Smooth muscle cell (in vitro differentiated cells): ENCODE data around the gene GLT8D1. TPM values are rescaled to one million over a fixed set of nuclear protein-coding genes. Genes with fewer than 3 reads are reported as not detected.

Experiments
- DNase-seq: peaks from one replicate; lab custom pipeline; 2025; ENCODE audit not compliant: unreplicated experiment; lab: John Stamatoyannopoulos, UW
- H2AFZ ChIP-seq: fragments of 200-600 bp; sonication (generic); 2 replicates; pipeline ENCODE4 v1.6.0; 2016; ENCODE audit warnings: antibody characterized with exemption, low read depth, mild to moderate bottlenecking
- H3F3A ChIP-seq: fragments of 200-600 bp; sonication (generic); 2 replicates; pipeline ENCODE4 v1.6.0; 2017; ENCODE audit warnings: antibody characterized with exemption, low read depth
- H3K27ac ChIP-seq: fragments of 200-600 bp; sonication (generic); 2 replicates; pipeline ENCODE4 v1.5.1; 2016; ENCODE audit warnings: low read depth, mild to moderate bottlenecking
- H3K27me3 ChIP-seq: fragments of 200-600 bp; sonication (generic); 2 replicates; pipeline ENCODE4 v1.6.1; 2016; ENCODE audit warnings: low read depth, mild to moderate bottlenecking
- H3K36me3 ChIP-seq: fragments of 200-600 bp; sonication (generic); 2 replicates; pipeline ENCODE4 v1.5.1; 2016; ENCODE audit warnings: low read depth
- H3K4me1 ChIP-seq: fragments of 200-600 bp; sonication (generic); 2 replicates; pipeline ENCODE4 v1.5.1; 2016; ENCODE audit warnings: low read depth
- H3K4me2 ChIP-seq: fragments of 200-600 bp; sonication (generic); 2 replicates; pipeline ENCODE4 v1.6.0; 2016; ENCODE audit warnings: mild to moderate bottlenecking
- H3K4me3 ChIP-seq: fragments of 200-600 bp; sonication (generic); 2 replicates; pipeline ENCODE4 v1.5.1; 2016; ENCODE audit warnings: mild to moderate bottlenecking
- H3K79me2 ChIP-seq: fragments of 200-600 bp; sonication (generic); 2 replicates; pipeline ENCODE4 v1.6.0; 2016; ENCODE audit warnings: low read depth, mild to moderate bottlenecking
- H3K9ac ChIP-seq: fragments of 200-600 bp; sonication (generic); 2 replicates; pipeline ENCODE4 v1.6.0; 2016; ENCODE audit warnings: low read depth
- H3K9me3 ChIP-seq: fragments of 200-600 bp; sonication (generic); replicated peaks from 2 replicates; pipeline ENCODE4 v1.5.1; 2016; ENCODE audit warnings: low read depth
- H4K20me1 ChIP-seq: fragments of 200-600 bp; sonication (generic); 2 replicates; pipeline ENCODE4 v1.6.0; 2016; ENCODE audit warnings: low read depth
- CTCF ChIP-seq: fragments of 200-600 bp; sonication (generic); IDR thresholded peaks from 2 replicates; pipeline ENCODE4 v1.5.1; 2017; ENCODE audit warnings: borderline replicate concordance, mild to moderate bottlenecking, antibody characterized with exemption; ENCODE audit not compliant: insufficient read depth, poor library complexity, severe bottlenecking
- WGBS: methylation state at CpG from one replicate; pipeline ENCODE4 v1.1.7; 2016; ENCODE audit warnings: low lambda C conversion rate; 5-methylcytosine and 5-hydroxymethylcytosine counted together
- polyA plus RNA-seq: library from polyadenylated mRNA; unstranded; fragments of >200 nt; fragmentation: Nextera tagmentation; extraction: Ambion mirVana; gene quantifications from 2 replicates; pipeline ENCODE4 v1.2.1, GENCODE V29; 2016
- total RNA-seq: library from RNA; depleted of rRNA; stranded (reverse); fragments of >200 nt; gene quantifications from 2 replicates; pipeline ENCODE4 v1.2.3, GENCODE V29; 2014

The GLT8D1 gene
- total and polyA plus RNA-seq, 2 experiments from 2014 or later, result 110 to 126 TPM

- H2AFZ ChIP-seq, result no peak overlapping the region
- H3K4me3 ChIP-seq, result no peak overlapping the region
- no peaks in the 10 kb centered on the region for H3K9me3 ChIP-seq
- H3K27me3 ChIP-seq, result no peaks in the 10 kb centered on the region
- H3F3A ChIP-seq, result peaks cover 22% of the 10 kb centered on the region
- peak overlapping the region; percentile 83 for H3K9ac ChIP-seq
- H3K79me2 ChIP-seq, result peaks cover 23% of the 10 kb centered on the region
- H4K20me1 ChIP-seq, result no peaks in the 10 kb centered on the region
- 67% methylated on average over 1 of the region's 1 CpG for WGBS
- H3K27ac ChIP-seq, result peak overlapping the region; percentile 96
- no peak for TF ChIP-seq CTCF
- H3K4me1 ChIP-seq, result peaks cover 9% of the 10 kb centered on the region
- H3K36me3 ChIP-seq, result peaks cover 5% of the 10 kb centered on the region
- no peak for DNase-seq
- H3K4me2 ChIP-seq, result peak overlapping the region; percentile 65
Observed at GRCh38 chr3:52671676-52672075, 33.9 kb downstream of the GLT8D1 start.

GRCh38 chr3:52670621-52671521, 34.7 kb downstream of the GLT8D1 start:
- Histone ChIP-seq H3K27ac (peak overlapping the region; percentile 96), H3K36me3 (peaks cover 5% of the 10 kb centered on the region), H3K79me2 (peaks cover 23% of the 10 kb centered on the region), H3K27me3 (no peaks in the 10 kb centered on the region), H3K4me3 (no peak overlapping the region), H4K20me1 (no peaks in the 10 kb centered on the region), H3F3A (peaks cover 22% of the 10 kb centered on the region), H3K4me2 (peak overlapping the region; percentile 65), H3K9me3 (no peaks in the 10 kb centered on the region), H3K4me1 (peaks cover 9% of the 10 kb centered on the region), H3K9ac (peak overlapping the region; percentile 83), H2AFZ (no peak overlapping the region)
- WGBS, result 18% methylated on average over 9 of the region's 9 CpGs
- DNase-seq, result peak; percentile 16
- TF ChIP-seq CTCF, result no peak

- no peaks in the 10 kb centered on the region for H3F3A ChIP-seq
- peaks cover 13% of the 10 kb centered on the region for H3K79me2 ChIP-seq
- no peaks in the 10 kb centered on the region for H4K20me1 ChIP-seq
- DNase-seq, result no peak
- no peaks in the 10 kb centered on the region for H3K4me1 ChIP-seq
- H3K4me3 ChIP-seq, result no peak overlapping the region
- H2AFZ ChIP-seq, result no peak overlapping the region
- WGBS, result 92% methylated on average over 3 of the region's 3 CpGs
- no peaks in the 10 kb centered on the region for H3K27me3 ChIP-seq
- no peaks in the 10 kb centered on the region for H3K9me3 ChIP-seq
- no peak overlapping the region for H3K4me2 ChIP-seq
- no peak overlapping the region for H3K9ac ChIP-seq
- TF ChIP-seq CTCF, result no peak
- H3K27ac ChIP-seq, result no peak overlapping the region
- H3K36me3 ChIP-seq, result peaks cover 21% of the 10 kb centered on the region
Observed at GRCh38 chr3:52663098-52663497, 42.5 kb downstream of the GLT8D1 start.
